ENCODE results near the gene LTA4H. TPM values are rescaled to one million over a fixed set of nuclear protein-coding genes. Genes with fewer than 3 reads are reported as not detected.

The LTA4H gene
- total RNA-seq, result 78.5 and 106 TPM in 2 replicates

DNA sequence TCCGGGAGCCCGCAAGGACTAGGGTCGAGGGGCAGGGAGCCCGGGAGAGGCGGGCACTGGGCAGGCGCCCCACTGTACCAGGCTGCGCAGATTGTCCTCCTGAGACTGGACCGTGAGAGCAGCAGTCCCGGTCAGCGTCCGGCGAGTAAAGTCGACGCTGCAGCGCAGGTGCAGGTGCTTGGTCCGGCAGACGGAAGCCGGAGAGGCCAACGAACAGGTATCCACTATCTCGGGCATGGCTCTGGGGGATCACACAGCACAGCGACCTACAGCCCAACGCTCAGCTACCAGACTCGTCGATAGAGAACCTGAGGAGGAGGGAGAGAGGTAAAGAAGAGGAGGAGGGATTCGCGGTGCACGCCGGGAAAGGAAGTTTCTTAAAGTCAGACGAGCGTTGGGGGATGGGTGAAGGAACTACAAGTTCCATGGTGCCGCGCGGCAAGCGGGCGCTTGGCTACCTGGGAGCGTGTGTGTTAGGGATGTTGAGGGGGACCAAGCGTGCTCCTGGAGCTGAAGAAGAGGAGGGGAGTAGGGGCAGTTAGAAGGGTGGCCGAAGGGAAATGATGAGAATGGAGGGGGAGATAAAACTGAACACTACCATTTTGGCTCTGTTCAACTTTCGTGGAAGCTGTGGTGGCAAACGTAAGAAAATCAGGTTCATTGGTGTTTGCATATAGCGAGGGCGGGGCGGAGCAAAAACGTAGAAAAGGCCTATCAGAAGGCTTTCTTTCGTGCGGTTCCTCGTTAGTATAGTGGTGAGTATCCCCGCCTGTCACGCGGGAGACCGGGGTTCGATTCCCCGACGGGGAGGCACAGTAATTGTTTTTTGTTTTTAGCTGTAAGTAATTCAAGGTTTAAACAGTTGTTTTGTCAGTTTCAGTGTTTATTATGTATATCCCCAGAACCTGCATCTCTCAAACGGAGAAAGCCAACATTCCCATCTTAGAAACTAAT is at the start of gene LTA4H:
Gene LTA4H, minus strand, starts transcription at position 305 of the 954 bp plus-strand sequence. Its CDS starts 68 bp downstream, at position 237.

DNA sequence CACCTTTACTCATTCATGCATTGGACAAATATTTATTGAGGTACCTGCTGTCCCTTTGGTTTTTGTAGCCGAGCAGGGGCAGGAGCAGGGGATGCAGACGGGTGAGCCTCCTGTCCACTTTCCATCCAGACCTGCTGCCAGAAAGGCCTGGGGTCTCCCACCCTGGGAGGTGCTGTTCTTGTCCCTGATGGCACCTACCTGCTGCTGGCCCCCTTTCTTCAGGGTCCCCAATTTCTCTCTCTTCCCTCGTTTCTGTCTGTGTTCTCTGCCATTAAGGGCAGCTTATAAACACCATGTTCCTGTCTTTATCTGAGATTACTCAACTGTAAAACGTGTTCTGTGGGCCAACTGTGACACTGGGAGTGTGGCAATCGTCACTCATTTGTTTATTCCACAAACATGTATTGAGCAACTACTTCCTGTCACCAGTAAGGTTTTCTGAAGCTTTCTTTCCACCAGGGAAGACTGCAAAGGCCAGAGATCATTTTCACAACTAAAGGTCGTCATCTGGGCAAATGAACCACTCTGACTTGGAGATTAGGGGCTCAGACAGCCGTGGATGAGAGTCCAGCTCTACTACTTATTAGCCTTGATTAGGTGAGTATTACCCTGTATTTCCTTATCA is 39.2 kb downstream of the LTA4H start, which contains the start of gene HAL:
Gene HAL, minus strand, starts transcription at position 311 of the 625 bp plus-strand sequence. CDS start 434 bp downstream, outside the sequence.

Other genes starting within 250 kb of the LTA4H start
- 14.7 and 48.6 TPM in 2 replicates for gene NTN4, start 244.8 kb downstream of the LTA4H start, total RNA-seq
- 22.5 and 27.3 TPM in 2 replicates for gene SNRPF, start 176.6 kb downstream of the LTA4H start, total RNA-seq
- under 0.01 TPM in 1 of 2 replicates, not detected in the other for gene CCDC38, start 93.0 kb downstream of the LTA4H start, total RNA-seq
- gene AMDHD1, start 92.3 kb downstream of the LTA4H start, total RNA-seq, result 0.09 and 0.16 TPM in 2 replicates
- gene HAL, start 39.2 kb downstream of the LTA4H start, total RNA-seq, result under 0.01 TPM in 1 of 2 replicates, not detected in the other
- gene ELK3, start 158.8 kb upstream of the LTA4H start, total RNA-seq, result 7.8 and 13.2 TPM in 2 replicates

All from bronchial smooth muscle cell (primary cell).